Muscle of leg (tissue), 11 donors: Measurements from ENCODE around the gene ENPP1. TPM values are rescaled to one million over a fixed set of nuclear protein-coding genes. Genes with fewer than 3 reads are reported as not detected.
A peak's percentile ranks its signal among the peaks of the same experiment; 100 is the strongest.

Experiments
- DNase-seq: peaks from one replicate; pipeline ENCODE4 v3.0.0; 2013
- H3K27ac ChIP-seq: one replicate; pipeline ENCODE4 v1.5.1; 2013; ENCODE audit warnings: mild to moderate bottlenecking, low read length, control low read depth
- H3K27me3 ChIP-seq: one replicate; pipeline ENCODE4 v1.6.1; 2013; ENCODE audit warnings: low read length; ENCODE audit not compliant: control insufficient read depth, insufficient read depth
- H3K36me3 ChIP-seq: one replicate; pipeline ENCODE4 v1.6.1; 2013; ENCODE audit warnings: low read length; ENCODE audit not compliant: control insufficient read depth, insufficient read depth
- H3K4me1 ChIP-seq: one replicate; pipeline ENCODE4 v1.6.1; 2013; ENCODE audit warnings: low read length; ENCODE audit not compliant: control insufficient read depth, insufficient read depth
- H3K4me3 ChIP-seq: one replicate; pipeline ENCODE4 v1.5.1; 2013; ENCODE audit warnings: low read length, control low read depth
- H3K9me3 ChIP-seq: replicated peaks from 2 replicates; pipeline ENCODE4 v1.6.1; 2013; ENCODE audit warnings: low read depth, low read length; ENCODE audit not compliant: control insufficient read depth
- WGBS: methylation state at CpG from one replicate; pipeline ENCODE4 v1.1.5; 2013; ENCODE audit warnings: missing lambda C conversion rate; ENCODE audit not compliant: insufficient coverage; 5-methylcytosine and 5-hydroxymethylcytosine counted together
- polyA plus RNA-seq, 8 donors: library from polyadenylated mRNA; unstranded; fragments of 120-200 nt; gene quantifications; one replicate each; pipeline versions ENCODE4 v1.2.1 to v1.2.3, GENCODE V29; 2013; ENCODE audit warnings: inconsistent platforms in 1 of 8, low replicate concordance in 1 of 8; ENCODE audit not compliant: insufficient read length in 8 of 8, insufficient read depth in 1 of 8
- total RNA-seq: library from RNA; stranded (reverse); fragments of 120-200 nt; gene quantifications from one replicate; pipeline ENCODE4 v1.2.4, GENCODE V29; 2013

The ENPP1 gene
- total and polyA plus RNA-seq, 9 donors, result 7.9 to 16.1 (median 9.3) TPM

DNA sequence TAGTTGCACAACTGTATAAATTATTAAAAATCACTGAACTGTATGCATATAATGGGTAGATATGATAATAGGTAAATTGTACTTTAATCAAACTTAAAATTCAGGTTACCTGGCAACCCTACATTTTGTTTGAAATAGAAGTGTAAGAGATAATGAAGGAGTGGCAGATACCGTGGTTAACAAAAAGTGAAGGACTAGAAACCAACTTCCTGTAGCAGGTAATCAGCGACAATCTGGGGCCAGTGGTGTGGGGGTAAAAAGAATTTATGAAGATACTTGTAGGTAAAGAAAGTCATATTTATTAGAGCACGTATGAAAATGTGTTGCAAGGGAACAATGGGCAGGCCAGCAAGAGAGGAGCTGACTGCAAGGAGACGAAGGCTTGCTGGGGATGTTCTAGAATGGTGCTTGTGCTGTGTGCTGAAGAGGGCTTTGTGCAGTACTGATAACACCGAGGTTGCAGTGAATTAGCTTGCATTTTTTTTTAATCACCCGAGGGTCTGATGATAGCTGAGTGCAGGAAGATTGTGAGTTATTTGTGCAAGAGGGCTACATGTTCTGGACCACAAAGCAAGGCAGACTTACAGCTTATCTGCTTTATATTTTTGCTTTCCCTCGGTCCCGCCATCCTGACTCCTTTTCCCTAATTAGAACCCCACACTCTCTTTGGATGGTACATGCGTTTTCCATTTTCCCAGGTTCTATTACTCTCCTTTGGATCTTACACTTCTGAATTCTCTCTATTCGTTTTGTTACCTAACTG, 4.6 kb upstream of the ENPP1 start:
- no peak overlapping the region for H3K4me3 ChIP-seq
- H3K27ac ChIP-seq, result no peak overlapping the region
- H3K9me3 ChIP-seq, result no peaks in the 10 kb centered on the region
- 85% methylated on average over 9 of the region's 10 CpGs for WGBS
- H3K4me1 ChIP-seq, result peaks cover 2% of the 10 kb centered on the region
- no peaks in the 10 kb centered on the region for H3K36me3 ChIP-seq
- DNase-seq, result no peak
- H3K27me3 ChIP-seq, result peaks cover 7% of the 10 kb centered on the region

DNA sequence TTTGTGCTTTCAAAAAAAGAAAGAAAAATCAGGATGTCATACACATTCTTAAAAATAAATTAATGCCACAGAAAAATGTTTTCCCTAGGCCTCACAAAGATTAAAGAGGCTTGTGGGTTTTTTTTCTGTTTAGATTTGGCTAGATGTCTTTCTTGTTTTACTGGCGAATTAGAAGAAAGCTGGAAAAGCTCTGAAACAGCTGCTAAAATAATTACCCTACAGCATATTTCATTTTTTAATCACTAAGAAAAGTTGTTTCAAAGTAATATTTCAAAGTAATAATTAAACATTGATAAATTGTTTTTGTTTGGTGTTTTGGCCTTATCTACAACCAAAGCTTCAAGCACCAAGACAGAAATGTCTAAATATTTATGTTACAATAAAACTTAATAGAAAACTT, 3.7 kb upstream of the ENPP1 start:
- no peaks in the 10 kb centered on the region for H3K9me3 ChIP-seq
- peaks cover 9% of the 10 kb centered on the region for H3K27me3 ChIP-seq
- DNase-seq, result no peak
- H3K4me3 ChIP-seq, result no peak overlapping the region
- H3K4me1 ChIP-seq, result peaks cover 7% of the 10 kb centered on the region
- H3K27ac ChIP-seq, result no peak overlapping the region
- no peaks in the 10 kb centered on the region for H3K36me3 ChIP-seq
- WGBS, result no CpG with 5 or more reads among the region's 1 CpG

DNA sequence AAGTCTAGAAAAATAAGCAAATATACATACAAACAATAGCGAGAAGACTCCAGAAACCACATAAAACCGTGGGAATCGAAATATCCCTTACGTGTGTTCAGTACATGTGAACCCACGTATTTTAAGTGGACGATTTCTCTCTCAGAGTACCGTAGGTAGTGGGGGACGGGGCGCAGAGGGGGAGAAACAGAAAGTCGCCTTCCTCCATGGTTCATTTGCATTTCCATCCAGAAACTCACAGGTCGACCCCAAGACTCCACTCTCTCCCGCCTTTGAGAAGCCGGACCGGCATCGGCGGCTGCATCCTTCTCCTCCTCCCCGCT, 538 bp upstream of the ENPP1 start:
- Histone ChIP-seq H3K36me3 (no peaks in the 10 kb centered on the region), H3K9me3 (no peaks in the 10 kb centered on the region), H3K4me3 (peak overlapping the region; percentile 59), H3K27ac (peak overlapping the region; percentile 74), H3K27me3 (peaks cover 13% of the 10 kb centered on the region), H3K4me1 (peaks cover 9% of the 10 kb centered on the region)
- DNase-seq, result no peak
- 9% methylated on average over 7 of the region's 17 CpGs for WGBS

DNA sequence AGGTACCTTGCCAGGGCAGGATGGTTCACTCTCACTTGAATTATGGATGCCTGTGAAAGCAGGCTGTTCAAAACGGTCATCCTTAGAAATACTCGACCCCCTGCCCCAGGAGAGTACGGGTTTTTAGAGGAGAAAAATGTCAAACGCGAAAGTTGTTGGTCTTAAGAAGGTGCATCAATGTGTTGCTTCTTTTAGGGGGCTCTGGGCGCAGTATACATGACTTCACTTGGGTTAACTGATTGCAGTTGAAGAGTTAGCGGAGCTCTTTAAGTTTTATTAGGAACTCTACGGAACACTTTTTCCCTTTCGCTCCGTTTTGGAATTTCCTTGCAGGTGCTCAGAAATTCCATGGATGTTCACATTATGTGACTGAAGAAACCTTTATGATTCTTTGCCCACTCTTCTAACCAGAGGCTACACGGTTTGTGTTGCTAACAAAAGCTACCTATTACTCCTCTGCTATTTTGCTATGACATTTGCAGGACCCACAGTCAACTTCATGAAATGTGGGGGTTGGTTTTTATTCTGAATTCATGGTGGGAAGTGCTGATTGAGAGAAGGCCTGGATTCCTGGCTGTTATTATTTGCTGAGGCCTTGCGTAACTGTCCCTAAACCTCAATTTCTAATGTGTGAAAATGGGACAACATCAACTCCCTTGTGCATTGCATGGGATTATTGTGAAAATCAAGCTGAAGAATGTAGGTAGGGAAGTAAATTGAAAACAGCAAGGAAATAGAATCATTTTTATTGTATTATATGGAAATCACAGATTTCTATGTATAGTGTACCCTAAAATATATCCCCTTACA, 845 bp downstream of the ENPP1 start:
- Histone ChIP-seq H3K4me3 (peak overlapping the region; percentile 73), H3K27me3 (peaks cover 13% of the 10 kb centered on the region), H3K9me3 (no peaks in the 10 kb centered on the region), H3K27ac (peak overlapping the region; percentile 67), H3K36me3 (no peaks in the 10 kb centered on the region), H3K4me1 (peaks cover 9% of the 10 kb centered on the region)
- no peak for DNase-seq
- no CpG with 5 or more reads among the region's 12 CpGs for WGBS

DNA sequence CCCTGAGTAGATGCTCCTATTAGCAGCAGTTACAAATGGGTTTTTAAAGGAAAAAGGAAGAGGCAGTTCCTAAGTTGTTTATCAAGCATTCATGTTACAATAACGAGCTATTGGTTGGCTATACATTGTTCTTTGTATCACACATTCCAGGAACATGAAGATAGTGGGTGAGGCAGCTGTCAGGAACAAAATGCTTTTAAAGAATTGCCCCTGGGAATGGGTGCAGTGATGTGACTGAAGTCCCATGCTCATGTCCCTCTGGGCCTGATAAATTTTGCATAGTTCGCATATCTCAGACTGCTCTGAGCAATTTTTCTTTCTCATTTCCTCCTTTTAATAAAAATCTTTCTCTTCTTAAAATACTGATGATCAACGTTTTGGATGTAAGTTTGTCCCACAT, 3.7 kb downstream of the ENPP1 start:
- Histone ChIP-seq H3K27ac (no peak overlapping the region), H3K36me3 (no peaks in the 10 kb centered on the region), H3K27me3 (peaks cover 10% of the 10 kb centered on the region), H3K9me3 (no peaks in the 10 kb centered on the region), H3K4me1 (peaks cover 9% of the 10 kb centered on the region), H3K4me3 (no peak overlapping the region)
- WGBS, result no CpG with 5 or more reads among the region's 3 CpGs
- DNase-seq, result no peak

DNA sequence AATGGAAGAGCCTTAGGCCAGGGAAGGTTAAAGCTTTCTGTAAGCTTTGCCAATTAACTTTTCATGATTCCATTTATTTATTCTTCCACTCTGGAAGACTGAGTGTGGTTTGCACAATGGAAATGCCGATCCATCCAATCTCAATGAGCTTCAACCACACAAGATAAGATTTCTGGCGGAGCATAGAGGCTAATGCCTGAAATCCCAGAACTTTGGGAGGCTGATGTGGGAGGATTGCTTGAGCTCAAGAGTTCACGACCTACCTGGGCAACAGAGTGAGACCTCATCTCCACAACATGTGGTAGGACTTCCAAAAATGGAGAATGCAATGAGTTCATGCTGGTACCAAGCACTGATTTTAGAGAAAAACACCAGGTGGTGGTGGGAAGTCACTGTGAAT, 6.2 kb downstream of the ENPP1 start:
- Histone ChIP-seq H3K27ac (no peak overlapping the region), H3K36me3 (no peaks in the 10 kb centered on the region), H3K4me1 (peaks cover 2% of the 10 kb centered on the region), H3K9me3 (no peaks in the 10 kb centered on the region), H3K27me3 (peaks cover 4% of the 10 kb centered on the region), H3K4me3 (no peak overlapping the region)
- DNase-seq, result no peak
- 80% methylated on average over 1 of the region's 3 CpGs for WGBS

DNA sequence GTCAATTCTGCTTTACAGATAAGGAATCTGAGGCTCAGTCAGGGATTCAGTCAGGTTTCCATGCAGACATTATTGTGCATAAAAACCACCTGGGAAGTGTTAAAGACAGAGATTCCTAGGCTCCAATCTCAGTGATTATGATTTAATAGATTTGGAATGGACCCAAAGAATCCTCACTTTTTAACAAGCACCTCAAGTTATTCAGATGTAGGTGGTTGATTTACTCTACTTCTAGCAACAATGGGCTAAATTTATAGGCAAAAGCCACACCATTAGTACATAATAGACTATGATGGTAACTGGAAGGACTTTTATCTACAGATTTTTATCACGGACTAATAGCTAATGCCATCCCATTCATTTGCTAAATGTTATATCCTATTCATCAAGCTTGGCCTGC, 9.0 kb downstream of the ENPP1 start:
- no peak overlapping the region for H3K27ac ChIP-seq
- no peaks in the 10 kb centered on the region for H3K27me3 ChIP-seq
- DNase-seq, result no peak
- no peaks in the 10 kb centered on the region for H3K36me3 ChIP-seq
- no peak overlapping the region for H3K4me3 ChIP-seq
- H3K4me1 ChIP-seq, result peaks cover 7% of the 10 kb centered on the region
- no peaks in the 10 kb centered on the region for H3K9me3 ChIP-seq
- no CpG with 5 or more reads among the region's 1 CpG for WGBS

DNA sequence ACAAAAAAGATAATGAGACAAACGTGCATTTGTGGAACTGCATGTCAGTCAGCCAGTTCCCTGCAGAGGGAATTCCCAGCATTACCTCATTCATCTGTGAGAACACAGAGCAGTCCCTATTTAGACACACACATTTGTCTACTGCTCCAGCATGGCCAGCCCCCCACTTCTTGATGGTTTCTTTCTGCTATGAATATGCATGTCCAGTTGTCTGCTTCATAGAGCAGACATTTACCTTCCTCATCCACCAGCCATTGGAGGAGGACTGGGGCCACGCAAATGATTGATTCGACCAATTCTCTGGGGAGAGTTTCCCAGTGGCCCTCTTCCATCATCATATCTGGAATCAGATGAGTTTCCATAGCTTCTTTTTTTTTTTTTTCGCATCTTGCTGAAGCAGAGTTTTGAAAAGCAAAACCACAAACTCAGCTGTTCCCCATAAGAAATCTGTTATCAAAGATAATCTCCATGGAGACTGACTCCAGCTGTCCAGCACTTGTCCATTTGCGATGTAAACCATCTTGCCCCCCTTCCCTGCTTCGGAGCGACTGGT, 11.8 kb downstream of the ENPP1 start:
- peak; percentile 68 for DNase-seq
- H3K27me3 ChIP-seq, result no peaks in the 10 kb centered on the region
- no peak overlapping the region for H3K4me3 ChIP-seq
- WGBS, result 63% methylated on average over 2 of the region's 7 CpGs
- H3K27ac ChIP-seq, result peak overlapping the region; percentile 78
- peaks cover 7% of the 10 kb centered on the region for H3K4me1 ChIP-seq
- H3K36me3 ChIP-seq, result no peaks in the 10 kb centered on the region
- no peaks in the 10 kb centered on the region for H3K9me3 ChIP-seq

DNA sequence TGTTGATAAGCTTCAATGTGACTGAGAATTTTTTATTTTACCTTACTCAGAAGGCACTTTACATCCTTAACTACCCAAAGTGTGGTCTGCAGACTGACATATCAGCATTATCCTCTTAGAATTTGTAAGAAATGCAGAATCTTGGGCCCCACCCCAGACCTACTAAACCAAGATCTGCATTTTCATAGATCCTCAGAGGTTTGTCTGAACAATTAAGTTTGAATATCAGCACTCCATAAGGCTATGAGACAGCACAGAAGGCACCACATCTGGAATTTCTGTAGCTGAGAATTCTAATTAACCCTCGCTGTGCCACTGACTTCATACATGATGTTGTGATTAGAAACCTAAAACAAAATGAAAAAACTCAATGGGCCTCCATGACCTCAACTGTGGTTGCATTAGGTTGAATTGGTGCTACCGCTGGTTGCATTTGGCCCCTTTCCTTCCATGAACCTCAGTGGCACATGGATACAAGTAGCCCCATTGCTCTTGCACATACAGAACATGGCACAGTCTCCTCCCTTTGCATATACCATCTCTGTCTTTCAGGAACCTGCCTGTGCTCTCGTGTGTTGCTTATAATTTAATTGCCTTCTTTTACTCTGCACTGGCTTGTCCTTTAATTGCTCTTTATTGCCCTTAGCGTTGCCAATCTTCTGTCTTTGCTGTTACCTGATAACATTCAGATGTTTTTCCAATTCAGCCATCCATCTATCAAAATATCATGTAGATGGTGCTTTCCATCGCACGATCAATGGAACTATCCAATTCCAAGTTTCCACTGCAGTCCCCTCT, 13.4 kb downstream of the ENPP1 start:
- DNase-seq, result no peak
- Histone ChIP-seq H3K4me1 (peaks cover 7% of the 10 kb centered on the region), H3K27me3 (no peaks in the 10 kb centered on the region), H3K36me3 (no peaks in the 10 kb centered on the region), H3K9me3 (no peaks in the 10 kb centered on the region), H3K27ac (no peak overlapping the region), H3K4me3 (no peak overlapping the region)
- 87% methylated on average over 6 of the region's 6 CpGs for WGBS

DNA sequence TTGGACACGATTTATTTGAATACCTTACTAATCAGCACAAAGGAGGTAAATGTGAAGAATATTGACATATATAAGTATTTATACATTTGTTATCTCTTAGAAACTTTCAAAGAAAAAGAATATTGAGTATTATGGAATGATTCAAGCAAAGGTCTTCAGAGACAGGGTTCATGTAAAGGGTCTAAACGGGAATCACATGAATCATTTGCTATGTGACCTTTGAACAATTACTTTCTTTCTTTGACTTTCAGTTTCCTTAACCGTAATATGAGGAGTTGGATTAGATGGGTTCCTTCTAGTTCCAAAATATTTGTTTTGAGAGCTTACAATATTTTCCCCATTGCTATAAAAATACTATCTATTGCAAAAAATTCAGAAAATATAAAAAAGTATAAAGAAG, 14.3 kb downstream of the ENPP1 start:
- H3K4me3 ChIP-seq, result no peak overlapping the region
- no CpG with 5 or more reads among the region's 3 CpGs for WGBS

More for the DNA sequence above, 14.3 kb downstream of the ENPP1 start:
- Histone ChIP-seq H3K27ac (no peak overlapping the region), H3K9me3 (no peaks in the 10 kb centered on the region), H3K27me3 (no peaks in the 10 kb centered on the region), H3K4me1 (peaks cover 7% of the 10 kb centered on the region), H3K36me3 (no peaks in the 10 kb centered on the region)
- no peak for DNase-seq
